Left lobe of liver (tissue), 2 donors: ENCODE data around the gene PSIP1. TPM values are rescaled to one million over a fixed set of nuclear protein-coding genes. Genes with fewer than 3 reads are reported as not detected.

Experiments
- ATAC-seq: fragments of 200-7000 bp; cut with Tn5 transposase; one replicate; pipeline ENCODE4 v1.9.1; 2020; ENCODE audit warnings: mild to moderate bottlenecking, moderate library complexity
- DNase-seq: peaks from one replicate; pipeline ENCODE4 v3.0.0-alpha.2; 2020; ENCODE audit warnings: low spot score
- total RNA-seq: library from RNA; stranded (reverse); gene quantifications from one replicate; pipeline ENCODE4 v1.2.1, GENCODE V29; 2021
- donor health status: DM: no; HTN: no; CAD: no; lungs with moderate emphysema.
- donor health status: DM: no; HTN: yes; CAD: no.

The PSIP1 gene
- total RNA-seq, 1 donor from 2014 or later, result 8.2 TPM

GRCh38 chr9:15509931-15510788 lies 610 bp downstream of the PSIP1 start:
- peak; percentile 82 for ATAC-seq
- no peak for DNase-seq

DNA sequence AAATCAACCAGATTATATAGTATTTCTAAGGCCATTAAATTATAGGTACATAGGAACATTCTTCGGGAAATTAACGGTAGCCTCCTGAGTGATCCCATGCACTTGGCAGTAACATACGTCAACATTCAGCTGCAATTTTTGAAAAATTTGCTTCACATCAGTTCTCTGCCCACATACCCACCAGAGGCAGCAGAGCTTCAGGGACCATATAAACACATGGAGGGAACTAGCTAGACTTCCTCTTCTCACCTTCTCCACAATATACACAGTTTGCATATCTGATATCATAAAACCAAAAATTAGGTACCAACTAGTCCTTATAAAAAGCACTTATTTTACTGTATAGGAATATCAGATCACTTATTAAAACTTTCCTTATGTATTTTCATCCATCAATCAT lies 4.8 kb downstream of the PSIP1 start:
- DNase-seq (no peak), ATAC-seq (no peak)

DNA sequence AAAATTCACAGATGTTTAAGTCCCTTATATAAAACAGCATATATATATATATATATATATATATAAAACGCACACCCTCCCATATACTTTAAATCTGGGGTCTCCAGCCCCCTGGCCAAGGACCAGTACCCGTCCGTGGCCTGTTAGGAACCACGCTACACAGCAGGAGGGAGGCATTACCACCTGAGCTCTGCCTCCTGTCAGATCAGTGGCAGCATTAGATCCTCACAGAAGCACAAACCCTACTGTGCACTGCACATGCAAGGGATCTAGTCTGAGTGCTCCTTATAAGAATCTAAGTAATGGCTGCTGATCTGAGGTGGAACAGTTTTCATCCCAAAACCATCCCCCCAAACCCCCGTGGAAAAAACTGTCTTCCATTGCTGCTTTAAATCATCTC lies 9.0 kb downstream of the PSIP1 start:
- no peak for DNase-seq
- no peak for ATAC-seq

DNA sequence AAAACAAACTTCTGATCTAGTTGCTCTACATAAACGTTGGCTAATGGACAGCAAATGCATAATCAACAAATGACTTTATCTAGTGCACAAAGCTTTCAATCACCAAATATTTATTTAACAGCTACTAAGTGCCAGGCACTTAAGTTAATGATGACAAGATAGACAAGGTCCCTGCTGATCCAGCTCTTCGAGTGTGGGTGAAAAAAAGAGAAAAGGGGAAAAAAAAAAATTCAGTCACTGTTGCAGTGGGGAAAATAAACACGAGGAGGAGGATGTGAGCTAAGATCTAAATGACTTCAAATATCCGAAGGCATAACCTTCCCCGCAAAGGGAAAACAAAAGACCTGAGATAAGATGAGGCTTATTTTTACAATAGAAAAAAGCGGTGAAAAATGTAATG lies 9.6 kb downstream of the PSIP1 start:
- DNase-seq, result no peak
- ATAC-seq, result no peak

DNA sequence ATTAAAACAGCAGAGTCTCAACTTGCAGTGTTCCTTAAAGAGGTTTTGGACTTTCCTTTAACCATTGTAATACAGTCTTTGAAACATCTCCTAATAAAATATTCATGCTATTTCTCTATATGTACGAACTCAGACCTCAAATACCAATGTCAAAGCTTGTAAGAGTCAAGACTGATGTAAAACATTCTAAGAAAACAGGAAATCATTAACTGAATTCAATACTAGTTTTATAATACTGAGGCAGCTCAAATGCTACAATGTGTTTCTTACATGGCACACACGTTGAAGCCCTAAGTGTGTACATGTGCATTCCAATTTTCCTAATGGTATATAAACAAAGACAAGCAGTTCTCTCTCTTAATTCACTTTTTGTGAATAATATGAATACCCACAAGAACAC lies 11.6 kb downstream of the PSIP1 start:
- ATAC-seq (no peak), DNase-seq (no peak)

- ATAC-seq (no peak), DNase-seq (no peak)
Measured at GRCh38 chr9:15498246-15498995, 12.3 kb downstream of the PSIP1 start.

DNA sequence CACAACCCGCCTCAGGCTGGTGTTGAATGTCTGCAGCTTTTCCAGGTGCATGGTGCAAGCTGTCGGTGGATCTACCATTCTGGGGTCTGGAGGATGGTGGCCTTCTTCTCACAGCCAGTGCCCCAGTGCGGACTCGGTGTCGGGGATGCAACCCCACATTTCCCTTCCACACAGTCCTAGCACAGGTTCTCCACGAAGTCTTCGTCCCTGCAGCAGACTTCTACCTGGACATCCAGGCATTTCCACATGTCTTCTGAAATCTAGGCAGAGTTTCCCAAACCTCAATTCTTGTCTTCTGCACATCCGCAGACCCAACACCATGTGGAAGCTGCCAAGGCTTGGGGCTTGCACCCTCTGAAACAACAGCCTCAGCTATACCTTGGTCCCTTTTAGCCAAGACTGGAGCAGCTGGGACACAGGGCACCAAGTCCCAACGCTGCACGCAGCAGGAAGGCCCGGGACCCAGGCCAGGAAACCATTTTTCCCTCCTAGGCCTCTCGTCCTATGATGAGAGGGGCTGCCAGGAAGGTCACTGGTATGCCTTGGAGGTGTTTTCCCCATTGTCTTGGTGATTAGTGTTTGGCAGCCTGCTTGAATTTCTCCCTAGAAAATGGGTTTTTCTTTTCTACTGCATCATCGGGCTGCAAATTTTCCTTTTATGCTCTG lies 18.2 kb downstream of the PSIP1 start:
- no peak for ATAC-seq
- DNase-seq, result no peak

GRCh38 chr9:15491950-15492349 lies 18.8 kb downstream of the PSIP1 start:
- DNase-seq, result no peak
- no peak for ATAC-seq

DNA sequence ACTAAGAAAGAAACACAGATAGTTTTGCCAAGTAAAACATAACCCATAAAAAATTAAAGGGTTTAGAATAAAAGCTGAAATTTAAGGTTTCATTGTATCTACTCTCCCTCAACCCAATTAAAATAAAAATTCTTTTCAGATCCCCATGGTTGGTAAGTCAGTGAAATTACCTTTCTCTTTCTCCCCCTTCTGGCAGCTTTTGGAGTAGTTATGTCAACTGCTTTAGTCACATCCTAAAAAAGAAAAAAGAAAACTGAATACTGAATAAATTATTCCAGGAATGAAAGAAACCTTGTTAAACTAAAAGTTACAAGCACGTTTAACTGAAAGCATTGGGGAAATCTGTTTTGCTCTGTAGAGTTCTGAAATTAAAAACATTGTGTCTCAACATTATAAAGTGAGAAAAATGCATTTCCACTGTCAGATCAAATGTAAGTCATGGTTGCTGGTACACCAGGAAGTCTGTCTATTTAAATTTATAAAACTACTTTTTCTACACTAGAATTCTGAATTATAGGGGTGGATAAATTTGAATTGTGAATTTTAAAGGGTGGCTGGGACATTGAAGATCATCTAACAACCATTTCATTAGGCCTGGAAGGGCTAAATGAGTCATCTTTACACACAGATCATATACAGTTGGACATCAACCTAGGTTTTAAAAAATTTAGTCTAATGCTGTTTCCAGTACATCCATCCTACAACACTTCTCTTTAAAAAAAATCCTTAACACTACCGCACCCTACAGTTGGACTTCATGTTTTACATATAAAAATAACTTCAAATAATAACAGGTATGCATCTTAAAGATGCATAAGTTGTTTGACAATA lies 24.7 kb downstream of the PSIP1 start:
- ATAC-seq (peak; percentile 44), DNase-seq (no peak)

- no peak for ATAC-seq
- DNase-seq, result no peak
Measured at GRCh38 chr9:15484802-15485201, 26.0 kb downstream of the PSIP1 start.

- DNase-seq (no peak), ATAC-seq (no peak)
Measured at GRCh38 chr9:15482146-15482545, 28.6 kb downstream of the PSIP1 start.

DNA sequence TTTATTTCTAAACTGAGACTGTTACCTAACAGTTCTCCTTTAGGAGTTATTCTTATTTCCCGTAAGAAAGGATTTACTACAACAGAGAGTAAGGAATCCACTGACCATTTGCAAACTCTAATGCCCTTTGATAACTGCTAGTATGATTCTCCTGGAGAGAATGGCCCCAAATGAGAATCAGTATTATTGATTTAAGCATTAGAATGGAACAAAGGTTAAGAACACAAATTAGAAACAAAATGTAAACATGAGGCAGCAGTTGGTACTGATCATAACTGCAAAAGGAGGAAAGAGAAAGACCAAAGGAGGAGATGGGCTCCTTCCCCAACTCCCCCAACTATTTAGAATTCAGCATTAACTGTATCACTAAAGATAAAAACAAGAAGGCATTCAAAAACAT lies 30.7 kb downstream of the PSIP1 start:
- peak; percentile 52 for ATAC-seq
- DNase-seq, result no peak

DNA sequence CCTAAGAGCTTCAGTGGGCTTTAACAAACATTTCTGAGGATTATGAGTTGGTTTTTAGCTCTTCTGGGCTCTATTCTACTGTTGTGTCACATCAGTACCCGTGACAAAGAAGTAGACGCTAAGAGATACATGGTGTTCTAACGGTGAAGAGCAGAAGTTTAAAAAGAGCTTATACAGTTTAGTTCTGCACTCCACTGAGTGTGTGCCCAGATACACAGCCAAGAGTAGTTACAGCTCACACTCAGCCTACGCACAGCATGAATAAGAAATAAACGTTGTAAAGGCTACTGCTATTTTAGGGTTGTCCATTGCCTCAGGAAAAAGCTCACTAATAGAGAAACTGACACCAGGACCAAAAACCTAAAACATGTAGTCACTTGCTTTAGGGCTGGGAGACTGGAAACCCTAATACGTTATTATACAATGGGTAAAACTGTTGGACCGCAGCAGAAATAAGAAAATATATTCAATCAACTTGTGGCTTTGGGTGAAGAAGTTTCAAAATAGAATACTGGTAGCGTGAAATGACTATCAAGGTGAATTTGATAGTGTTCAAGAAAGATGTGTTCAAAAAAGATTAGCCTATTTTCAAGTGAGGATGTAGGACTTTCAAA lies 34.7 kb downstream of the PSIP1 start:
- no peak for ATAC-seq
- DNase-seq, result no peak

DNA sequence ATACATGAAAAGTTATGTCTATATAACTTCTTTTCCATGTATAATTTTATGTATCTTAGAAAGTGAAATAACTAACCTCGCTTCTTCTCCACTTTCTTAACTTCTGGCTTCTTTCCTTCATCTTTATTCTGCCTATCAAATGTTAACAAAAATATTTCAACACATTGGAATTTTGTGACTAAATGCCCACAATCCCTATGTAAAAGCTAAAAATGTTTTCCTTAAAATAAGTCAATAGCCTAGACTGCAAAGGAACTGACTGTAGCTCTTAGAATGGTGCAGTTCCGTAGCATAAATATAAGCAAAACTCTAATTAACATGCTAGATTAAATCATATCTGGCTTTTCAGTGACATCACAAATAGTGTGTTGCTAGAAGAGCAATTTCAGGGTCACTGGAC lies 40.9 kb downstream of the PSIP1 start:
- DNase-seq (no peak), ATAC-seq (no peak)

DNA sequence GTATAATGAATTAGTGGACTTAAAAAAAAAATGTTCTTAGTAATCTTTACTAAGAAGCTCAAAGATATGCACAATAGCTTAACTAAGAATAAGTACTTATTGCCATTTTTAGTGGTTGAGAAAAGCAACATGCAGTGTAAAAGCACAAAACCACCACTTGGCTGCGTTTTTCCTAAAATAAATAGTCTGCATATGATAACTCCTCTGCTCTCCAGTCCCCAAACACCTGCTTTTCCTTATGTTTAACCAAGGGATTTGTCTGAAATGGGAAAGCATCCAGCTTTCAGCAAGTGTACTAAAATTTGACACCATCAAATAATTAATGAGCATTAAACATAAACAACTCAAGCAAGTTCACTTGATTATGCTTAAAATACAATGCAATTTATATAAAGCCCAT lies 41.4 kb downstream of the PSIP1 start:
- ATAC-seq (no peak), DNase-seq (no peak)

GRCh38 chr9:15468145-15468544 lies 42.6 kb downstream of the PSIP1 start:
- ATAC-seq, result no peak
- no peak for DNase-seq

GRCh38 chr9:15461601-15462000 lies 49.2 kb downstream of the PSIP1 start:
- DNase-seq (no peak), ATAC-seq (no peak)

GRCh38 chr9:15461056-15461455 lies 49.7 kb downstream of the PSIP1 start:
- ATAC-seq (no peak), DNase-seq (no peak)

DNA sequence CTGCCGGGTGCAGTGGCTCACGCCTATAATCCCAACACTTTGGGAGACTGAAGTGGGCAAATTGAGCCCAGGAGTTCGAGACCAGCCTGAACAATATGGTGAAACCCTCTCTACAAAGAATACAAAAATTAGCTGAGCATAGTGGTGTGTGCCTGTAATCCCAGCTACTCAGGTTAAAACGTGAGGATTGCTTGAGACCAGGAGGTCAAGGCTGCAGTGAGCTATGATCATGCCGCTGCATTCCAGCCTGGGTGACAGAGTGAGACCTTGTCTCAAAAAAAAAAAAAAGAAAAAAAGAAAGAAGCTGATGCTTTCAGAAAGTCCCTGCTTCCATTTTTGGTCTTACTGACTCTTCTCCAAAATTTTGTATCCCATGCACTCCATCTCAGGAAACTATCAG lies 56.8 kb downstream of the PSIP1 start:
- ATAC-seq (no peak), DNase-seq (no peak)

GRCh38 chr9:15444141-15444540 lies 66.6 kb downstream of the PSIP1 start:
- ATAC-seq, result no peak
- no peak for DNase-seq
